Right cardiac atrium (tissue), 5 donors: ENCODE results near the gene MYO15A. TPM values are rescaled to one million over a fixed set of nuclear protein-coding genes. Genes with fewer than 3 reads are reported as not detected.
"Not testable (repeated sequence)": the region's sequence is repeated elsewhere in the genome, so short reads cannot be mapped to it uniquely, and the experiment has no call there.

Experiments
- ATAC-seq, 2 donors: fragments of 200-7000 bp; cut with Tn5 transposase; one replicate each; pipeline versions ENCODE4 v1.8.0 to v1.9.1; 2020; ENCODE audit warnings: moderate library complexity in 2 of 2, mild to moderate bottlenecking in 1 of 2
- DNase-seq, 3 donors: peaks; one replicate each; pipeline ENCODE4 v3.0.0-alpha.2; 2020
- H3K27ac ChIP-seq: one replicate; pipeline ENCODE4 v1.5.1; 2013; ENCODE audit warnings: mild to moderate bottlenecking, low read length, control low read depth, moderate library complexity
- H3K27me3 ChIP-seq: one replicate; pipeline ENCODE4 v1.6.1; 2013; ENCODE audit not compliant: control insufficient read depth, insufficient read depth
- H3K4me1 ChIP-seq: one replicate; pipeline ENCODE4 v1.6.1; 2013; ENCODE audit warnings: low read length; ENCODE audit not compliant: control insufficient read depth, insufficient read depth
- H3K4me3 ChIP-seq: one replicate; pipeline ENCODE4 v1.5.1; 2013; ENCODE audit warnings: low read length, control low read depth
- H3K9me3 ChIP-seq: one replicate; pipeline ENCODE4 v1.6.1; 2013; ENCODE audit warnings: low read length; ENCODE audit not compliant: control insufficient read depth
- WGBS: extraction: QIAGEN DNeasy Blood & Tissue Kit; methylation state at CpG from one replicate; pipeline ENCODE4 v1.1.7; 2013; 5-methylcytosine and 5-hydroxymethylcytosine counted together
- intact Hi-C, 4 donors: fragments of 100-400 bp; cut with DNase I; formaldehyde crosslinking; loops; one replicate each; pipeline versions ENCODE4 v1.11.0 to v1.14.0; 2022 to 2023
- polyA plus RNA-seq: library from polyadenylated mRNA; stranded (reverse); fragments of 200-250 nt; gene quantifications from one replicate; pipeline ENCODE4 v1.2.3, GENCODE V29; 2013
- total RNA-seq, 4 donors: library from RNA; stranded (reverse); fragmentation: NEBNext Ultra II Directional; extraction: Animal tissue kit (Norgen Biotek cat#: 25700); gene quantifications; one replicate each; pipeline ENCODE4 v1.2.1, GENCODE V29; 2021
- donor health status: healthy with polysubstance abuse.
- donor health status: DM: no; HTN: yes; CAD: no.
- donor health status: DM: no; HTN: no; CAD: no.
- donor health status: DM: no; HTN: yes; CAD: no; lungs with severe emphysema.
- donor health status: DM: yes; HTN: yes; CAD: no.

Gene MYO15A
- total and polyA plus RNA-seq, 5 donors, result 0.34 to 0.67 (median 0.59) TPM

DNA sequence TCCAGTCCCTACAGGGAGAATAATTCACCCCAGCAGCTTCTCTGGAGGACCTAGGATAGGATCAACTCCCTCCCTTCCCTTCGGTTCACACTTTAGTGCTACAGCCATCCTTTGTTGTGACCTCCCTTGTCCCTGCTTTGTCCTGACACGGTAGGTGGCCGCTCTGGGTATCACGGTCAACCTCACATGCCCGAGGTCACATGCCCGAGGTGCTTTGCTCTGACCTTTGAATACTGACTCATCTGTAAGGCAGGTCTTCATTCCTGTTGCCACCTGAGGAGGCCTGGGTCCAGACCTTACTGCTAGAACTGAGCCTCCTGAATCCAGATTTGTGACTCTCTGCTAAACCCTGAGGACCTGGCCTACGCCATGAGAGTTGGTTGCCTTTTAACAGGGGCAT, 94.8 kb downstream of the MYO15A start:
- H3K9me3 ChIP-seq, result no peaks in the 10 kb centered on the region
- H3K27me3 ChIP-seq, result no peaks in the 10 kb centered on the region
- H3K27ac ChIP-seq, result no peak overlapping the region
- intact Hi-C loops, result loop anchor here in 1 of 4 donors (10.0 kb wide), 1 partner anchor 61 kb away; the partner anchor contains the start of gene MIEF2
- no peak overlapping the region for H3K4me3 ChIP-seq
- peak in 1 of 3 donors; percentile 6 for DNase-seq
- peaks cover 11% of the 10 kb centered on the region for H3K4me1 ChIP-seq
- no peak for ATAC-seq
- 67% methylated on average over 7 of the region's 7 CpGs for WGBS

DNA sequence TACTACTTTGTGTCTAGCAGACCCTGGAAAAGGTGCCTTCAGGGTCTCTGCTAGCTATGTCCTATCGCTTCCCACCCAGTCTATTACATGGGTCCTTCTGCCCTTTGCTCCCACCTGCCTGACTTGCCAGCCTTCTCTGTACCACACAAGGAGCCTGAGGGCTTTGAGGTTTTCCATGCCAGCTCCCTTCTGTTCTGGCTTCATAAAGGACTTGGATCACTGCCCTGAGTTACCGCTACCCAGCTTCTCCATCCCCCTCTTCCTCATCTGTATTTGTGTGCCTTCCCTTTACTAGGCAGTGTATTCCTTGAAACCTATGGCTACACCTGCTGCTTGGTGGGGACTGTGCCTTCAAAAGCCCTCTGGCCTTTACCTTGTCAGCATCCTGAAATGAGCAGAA, 97.3 kb downstream of the MYO15A start:
- DNase-seq (no peak), ATAC-seq (no peak)
- H3K4me1 ChIP-seq, result no peaks in the 10 kb centered on the region
- intact Hi-C loops, result loop anchor here in 1 of 4 donors (10.0 kb wide), 1 partner anchor 59 kb away; the partner anchor contains the start of gene MIEF2
- no peak overlapping the region for H3K4me3 ChIP-seq
- no peak overlapping the region for H3K27ac ChIP-seq
- H3K9me3 ChIP-seq, result no peaks in the 10 kb centered on the region
- WGBS, result 79% methylated on average over 2 of the region's 2 CpGs
- H3K27me3 ChIP-seq, result no peaks in the 10 kb centered on the region

GRCh38 chr17:18206962-18207361, 98.4 kb downstream of the MYO15A start:
- no peak for ATAC-seq
- H3K27ac ChIP-seq, result no peak overlapping the region
- H3K9me3 ChIP-seq, result no peaks in the 10 kb centered on the region

GRCh38 chr17:18208092-18208491, 99.5 kb downstream of the MYO15A start:
- no peaks in the 10 kb centered on the region for H3K9me3 ChIP-seq
- H3K4me1 ChIP-seq, result no peaks in the 10 kb centered on the region
- DNase-seq (no peak), ATAC-seq (no peak)
- no peaks in the 10 kb centered on the region for H3K27me3 ChIP-seq
- H3K27ac ChIP-seq, result no peak overlapping the region
- intact Hi-C loops, result loop anchor here in 1 of 4 donors (10.0 kb wide), 1 partner anchor 57 kb away; the partner anchor contains the start of gene MIEF2
- 87% methylated on average over 19 of the region's 19 CpGs for WGBS
- H3K4me3 ChIP-seq, result no peak overlapping the region

More at GRCh38 chr17:18206962-18207361, 98.4 kb downstream of the MYO15A start:
- no peak overlapping the region for H3K4me3 ChIP-seq
- H3K27me3 ChIP-seq, result no peaks in the 10 kb centered on the region
- intact Hi-C loops, result loop anchor here in 1 of 4 donors (10.0 kb wide), 1 partner anchor 58 kb away; the partner anchor contains the start of gene MIEF2
- no peaks in the 10 kb centered on the region for H3K4me1 ChIP-seq
- DNase-seq, result no peak

DNA sequence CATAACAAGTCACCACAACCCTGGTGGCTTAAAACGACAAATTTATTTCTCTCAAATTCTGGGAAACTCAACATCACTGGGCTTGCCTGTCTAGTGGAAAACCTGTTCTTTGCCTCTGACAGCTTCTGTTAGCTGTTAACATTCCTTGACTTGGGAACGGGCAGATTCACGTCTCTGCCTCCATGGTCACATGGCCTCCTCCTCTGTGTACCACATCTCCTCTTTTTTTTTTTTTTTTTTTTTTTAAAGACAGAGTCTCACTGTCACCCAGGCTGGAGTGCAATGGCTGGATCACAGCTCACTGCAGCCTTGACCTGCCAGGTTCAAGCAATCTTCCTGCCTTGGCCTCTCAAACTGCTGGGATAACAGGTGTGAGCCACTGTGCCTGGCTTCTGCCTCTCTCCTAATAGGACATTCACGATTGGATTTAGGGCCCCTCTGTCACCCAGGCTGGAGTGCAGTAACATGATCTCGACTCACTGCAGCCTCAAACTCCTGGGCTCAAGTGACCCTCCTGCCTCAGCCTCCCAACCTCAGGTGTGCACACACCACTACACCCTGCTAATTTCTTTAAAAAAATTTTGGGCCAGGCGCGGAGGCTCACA, 105.2 kb downstream of the MYO15A start:
- no peaks in the 10 kb centered on the region for H3K4me1 ChIP-seq
- no peaks in the 10 kb centered on the region for H3K27me3 ChIP-seq
- H3K4me3 ChIP-seq, result no peak overlapping the region
- WGBS, result 63% methylated on average over 7 of the region's 7 CpGs
- no peak for DNase-seq
- H3K9me3 ChIP-seq, result no peaks in the 10 kb centered on the region
- intact Hi-C loops, result loop anchor here in 2 of 4 donors (10.0 kb wide), 2 partner anchors 69 to 101 kb away; partner anchors contain the start of genes SMCR8 (in 1 of the 2) and TOP3A (in 1 of the 2)
- H3K27ac ChIP-seq, result no peak overlapping the region
- ATAC-seq, result no peak

DNA sequence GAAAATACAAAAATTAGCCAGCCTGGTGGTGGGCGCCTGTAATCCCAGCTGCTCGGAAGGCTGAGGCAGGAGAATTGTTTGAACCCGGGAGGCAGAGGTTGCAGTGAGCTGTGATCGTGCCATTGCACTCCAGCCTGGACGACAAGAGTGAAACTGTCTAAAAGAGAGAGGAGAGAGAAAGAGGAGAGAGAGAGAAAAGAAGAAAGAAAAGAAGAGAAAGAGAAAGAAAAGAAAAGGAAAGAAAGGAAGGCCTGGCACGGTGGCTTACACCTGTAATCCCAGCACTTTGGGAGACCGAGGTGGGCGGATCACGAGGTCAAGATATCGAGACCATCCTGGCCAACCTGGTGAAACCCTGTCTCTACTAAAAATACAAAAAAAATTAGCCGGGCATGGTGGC, 108.3 kb downstream of the MYO15A start:
- not testable (repeated sequence) for H3K27me3 ChIP-seq, H3K4me1 ChIP-seq, DNase-seq, H3K27ac ChIP-seq, H3K4me3 ChIP-seq, H3K9me3 ChIP-seq, ATAC-seq
- WGBS, result 81% methylated on average over 11 of the region's 11 CpGs
- intact Hi-C loops, result loop anchor here in 2 of 4 donors (10.0 kb wide), 2 partner anchors 72 to 98 kb away; partner anchors contain the start of genes SMCR8 (in 1 of the 2) and TOP3A (in 1 of the 2)

- WGBS, result 8% methylated on average over 6 of the region's 6 CpGs
- ATAC-seq (peak; percentile 81 to 86), DNase-seq (peak; percentile 74 to 90 (median 89))
- no peaks in the 10 kb centered on the region for H3K4me1 ChIP-seq
- no peaks in the 10 kb centered on the region for H3K9me3 ChIP-seq
- intact Hi-C loops, result loop anchor here in 2 of 4 donors (10.0 kb wide), 2 partner anchors 73 to 97 kb away; partner anchors contain the start of genes SMCR8 (in 1 of the 2) and TOP3A (in 1 of the 2)
- H3K4me3 ChIP-seq, result no peak overlapping the region
- H3K27me3 ChIP-seq, result no peaks in the 10 kb centered on the region
- no peak overlapping the region for H3K27ac ChIP-seq
These were observed 109.0 kb downstream of the MYO15A start for GRCh38 chr17:18217412-18218015.

- Histone ChIP-seq H3K4me3 (no peak overlapping the region), H3K4me1 (no peaks in the 10 kb centered on the region), H3K9me3 (no peaks in the 10 kb centered on the region), H3K27me3 (no peaks in the 10 kb centered on the region), H3K27ac (no peak overlapping the region)
- ATAC-seq (peak; percentile 49 to 62), DNase-seq (peak; percentile 53 to 86 (median 85))
- intact Hi-C loops, result loop anchor here in 2 of 4 donors (10.0 kb wide), 2 partner anchors 74 to 96 kb away; partner anchors contain the start of genes SMCR8 (in 1 of the 2) and TOP3A (in 1 of the 2)
- 17% methylated on average over 4 of the region's 4 CpGs for WGBS
These were observed 110.3 kb downstream of the MYO15A start for GRCh38 chr17:18218756-18219415.

GRCh38 chr17:18224053-18224386, 115.5 kb downstream of the MYO15A start:
- no peak overlapping the region for H3K4me3 ChIP-seq
- WGBS, result 86% methylated on average over 4 of the region's 4 CpGs
- peak overlapping the region; percentile 25 for H3K27ac ChIP-seq
- no peak for ATAC-seq
- no peaks in the 10 kb centered on the region for H3K27me3 ChIP-seq
- intact Hi-C loops, result no loop called here
- no peaks in the 10 kb centered on the region for H3K4me1 ChIP-seq
- peak in 1 of 3 donors; percentile 67 for DNase-seq
- no peaks in the 10 kb centered on the region for H3K9me3 ChIP-seq

DNA sequence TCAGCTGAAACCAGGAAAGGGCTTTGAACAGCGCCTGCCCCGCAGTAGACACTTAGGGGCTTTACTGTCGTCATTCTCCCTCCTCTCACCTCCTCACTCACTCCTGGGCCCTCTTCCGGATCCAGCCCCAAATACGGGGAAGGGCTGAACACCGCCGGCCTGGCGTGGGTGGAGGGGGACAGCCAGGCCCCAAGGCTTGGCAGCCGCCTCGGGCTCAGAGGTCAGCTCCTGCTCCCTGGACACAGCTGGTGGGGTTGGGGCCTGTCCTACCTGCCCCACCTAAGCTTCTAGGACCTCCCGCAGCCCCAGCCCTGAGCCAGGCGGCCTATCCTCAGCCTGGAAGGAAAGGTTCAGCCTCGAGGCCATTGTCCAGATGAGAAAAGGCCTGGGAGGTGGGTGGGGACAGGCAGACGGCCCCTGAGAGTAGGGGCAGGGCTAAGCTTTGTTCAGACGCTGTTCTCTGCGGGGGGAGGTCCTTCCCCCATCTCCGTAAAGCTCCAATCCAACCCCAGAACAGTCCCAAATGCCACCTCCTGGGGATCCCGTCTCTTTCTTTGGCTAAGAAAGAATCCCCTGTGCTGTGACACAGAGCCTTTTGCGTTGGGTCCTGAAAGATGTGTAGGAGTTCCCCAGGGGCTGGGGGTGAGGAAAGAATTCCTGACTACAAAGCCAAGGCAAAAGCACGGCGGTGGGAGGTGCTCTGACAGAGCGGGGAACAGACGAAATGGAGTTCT, 116.0 kb downstream of the MYO15A start:
- intact Hi-C loops, result no loop called here
- peak overlapping the region; percentile 98 for H3K4me3 ChIP-seq
- H3K9me3 ChIP-seq, result no peaks in the 10 kb centered on the region
- peak overlapping the region; percentile 62 for H3K27ac ChIP-seq
- no peaks in the 10 kb centered on the region for H3K4me1 ChIP-seq
- peak; percentile 60 to 81 (median 79) for DNase-seq
- peak; percentile 61 to 67 for ATAC-seq
- no peaks in the 10 kb centered on the region for H3K27me3 ChIP-seq
- 38% methylated on average over 23 of the region's 23 CpGs for WGBS
